Heart left ventricle (tissue), 16 donors: ENCODE results near the gene KDM6B. TPM values are rescaled to one million over a fixed set of nuclear protein-coding genes. Genes with fewer than 3 reads are reported as not detected.
A peak's percentile ranks its signal among the peaks of the same experiment; 100 is the strongest.

Experiments used
- ATAC-seq, 4 donors: fragments of 200-7000 bp; cut with Tn5 transposase; one replicate each; pipeline ENCODE4 v1.9.1; 2020 to 2022; ENCODE audit warnings: moderate library complexity in 4 of 4, mild to moderate bottlenecking in 3 of 4, moderate number of reproducible peaks in 1 of 4
- DNase-seq, 5 donors: peaks; one replicate each; pipeline ENCODE4 v3.0.0-alpha.2; 2020
- H3K27ac ChIP-seq, 12 donors: fragments of 200-600 bp; sonication (generic) in 4 of 12; one replicate each; pipeline versions ENCODE4 v1.5.0 to v1.8.0; 2016 to 2022; ENCODE audit warnings: mild to moderate bottlenecking in 2 of 12
- H3K27me3 ChIP-seq, 9 donors: fragments of 200-600 bp; sonication (generic) in 2 of 9; one replicate each; pipeline versions ENCODE4 v1.5.1 to v1.8.0; 2016 to 2022; ENCODE audit warnings: mild to moderate bottlenecking in 3 of 9
- H3K36me3 ChIP-seq, 9 donors: fragments of 200-600 bp; sonication (generic) in 2 of 9; one replicate each; pipeline versions ENCODE4 v1.5.0 to v1.8.0; 2018 to 2022; ENCODE audit warnings: mild to moderate bottlenecking in 2 of 9
- H3K4me1 ChIP-seq, 12 donors: fragments of 200-600 bp; sonication (generic) in 4 of 12; one replicate each; pipeline versions ENCODE4 v1.5.0 to v1.8.0; 2016 to 2022; ENCODE audit warnings: mild to moderate bottlenecking in 3 of 12
- H3K4me3 ChIP-seq, 12 donors: fragments of 200-600 bp; sonication (generic) in 4 of 12; one replicate each; pipeline versions ENCODE4 v1.5.0 to v1.8.0; 2017 to 2022; ENCODE audit warnings: mild to moderate bottlenecking in 9 of 12, moderate library complexity in 4 of 12
- H3K9me3 ChIP-seq, 12 donors: fragments of 200-600 bp; sonication (generic) in 4 of 12; one replicate each; pipeline versions ENCODE4 v1.5.0 to v1.8.0; 2016 to 2022; ENCODE audit warnings: mild to moderate bottlenecking in 1 of 12
- CTCF ChIP-seq, 12 donors: fragments of 200-600 bp; sonication (generic) in 4 of 12; IDR thresholded peaks; one replicate each; pipeline versions ENCODE4 v1.5.0 to v1.8.0; 2018 to 2022; ENCODE audit warnings: antibody characterized with exemption in 12 of 12, mild to moderate bottlenecking in 5 of 12
- POLR2A ChIP-seq, 2 donors: fragments of 450-650 bp; IDR thresholded peaks; one replicate each; pipeline ENCODE4 v1.6.1; 2017; ENCODE audit warnings: antibody characterized with exemption in 2 of 2, mild to moderate bottlenecking in 2 of 2, moderate library complexity in 2 of 2
- WGBS, 4 donors: extraction: QIAGEN DNeasy Blood & Tissue Kit in 2 of 4; methylation state at CpG; one replicate each; pipeline versions ENCODE4 v1.1.5 to v1.1.7; 2013 to 2018; 5-methylcytosine and 5-hydroxymethylcytosine counted together
- intact Hi-C, 10 donors: fragments of 100-400 bp; cut with DNase I; formaldehyde crosslinking; loops; one replicate each; pipeline versions ENCODE4 v1.11.1 to v1.14.2; 2022
- polyA plus RNA-seq, 2 donors: library from polyadenylated mRNA; stranded (reverse); fragments of 200-250 nt; gene quantifications; one replicate each; pipeline ENCODE4 v1.2.3, GENCODE V29; 2013
- total RNA-seq, 9 donors: library from RNA; depleted of rRNA in 2 of 9; stranded (reverse); fragments of >200 nt in 2 of 9; fragmentation: NEBNext Ultra II Directional in 3 of 9; extraction: Animal tissue kit (Norgen Biotek cat#: 25700) in 3 of 9; gene quantifications; one replicate each; pipeline versions ENCODE4 v1.1.0 to v1.2.4, GENCODE V29; 2016 to 2023
- donor health status: ischemic (EF 13 %, LVEDD 7.1; RV severe dilation, severe dysfunction).
- donor health status: healthy with polysubstance abuse.
- donor health status: DM: no; HTN: yes; CAD: no.
- donor health status: DM: no; HTN: no; CAD: no.
- donor health status: ischemic (EF 25% LVEDD 6.9; RV normal size, moderate dysfunction).
- donor health status: ischemic (EF 25% LVEDD 5.7; RV mildly dilated, moderate dysfunction).
- donor health status: healthy.
- donor health status: DM: yes; HTN: yes; CAD: no.
- donor health status: ischemic (EF 35%, LVEDD 5.7; RV mildly dilated, moderate dysfunction).
- donor health status: nonischemic (EF 11% LVEDD 7.7; RV severe dilation, severe dysfunction).
- donor health status: DM: yes; HTN: yes; CAD: no.
- donor health status: PGD.
- donor health status: ischemic (EF 29% LVEDD 5.4; RV normal size, mild dysfunction).
- donor health status: nonischemic (EF 23%, LVEDD 6.1; RV moderate dilation, normal function).

The KDM6B gene
- total and polyA plus RNA-seq, 11 donors, result 7.4 to 29.3 (median 20.6) TPM

GRCh38 chr17:7846765-7847661 lies 13.0 kb downstream of the KDM6B start:
- ATAC-seq, result no peak
- Histone ChIP-seq H3K4me1 (peaks cover 5 to 40% (median 23%) of the 10 kb centered on the region in 12 donors), H3K36me3 (peaks cover 3 to 65% (median 57%) of the 10 kb centered on the region in 9 donors), H3K27ac (no peak overlapping the region), H3K4me3 (no peak overlapping the region), H3K9me3 (no peaks in the 10 kb centered on the region), H3K27me3 (no peaks in the 10 kb centered on the region)
- 85 to 91% (median 86%) methylated on average over 26 to 34 of the region's 34 CpGs for WGBS, 4 donors
- intact Hi-C loops, result loop anchor here in 4 of 10 donors (10.0 kb wide), 5 partner anchors 298 to 612 kb away; partner anchors contain the start of genes CHRNB1 (in 1 of the 4), DVL2 (in 1 of the 4), GABARAP (in 1 of the 4) and PER1 (in 1 of the 4)
- no peak for TF ChIP-seq POLR2A (IDR thresholded peaks at IDR 0.05)
- TF ChIP-seq CTCF (IDR thresholded peaks at IDR 0.05), result no peak
- DNase-seq, result peak in 1 of 5 donors; percentile 56

GRCh38 chr17:7848131-7848579 lies 14.1 kb downstream of the KDM6B start:
- TF ChIP-seq POLR2A (IDR thresholded peaks at IDR 0.05) (no peak), CTCF (IDR thresholded peaks at IDR 0.05) (no peak)
- Histone ChIP-seq H3K27me3 (no peaks in the 10 kb centered on the region), H3K4me3 (no peak overlapping the region), H3K9me3 (no peaks in the 10 kb centered on the region), H3K27ac (no peak overlapping the region), H3K4me1 (peaks cover 5 to 38% (median 29%) of the 10 kb centered on the region in 12 donors), H3K36me3 (peaks cover 3 to 76% (median 68%) of the 10 kb centered on the region in 9 donors)
- intact Hi-C loops, result loop anchor here in 4 of 10 donors (10.0 kb wide), 5 partner anchors 297 to 613 kb away; partner anchors contain the start of genes CHRNB1 (in 1 of the 4), DVL2 (in 1 of the 4), GABARAP (in 1 of the 4) and PER1 (in 1 of the 4)
- WGBS, 4 donors, result 86 to 91% (median 88%) methylated on average over 16 to 20 of the region's 20 CpGs
- ATAC-seq (no peak), DNase-seq (no peak)

GRCh38 chr17:7848739-7849129 lies 14.7 kb downstream of the KDM6B start:
- no peak for TF ChIP-seq POLR2A (IDR thresholded peaks at IDR 0.05)
- no peak for TF ChIP-seq CTCF (IDR thresholded peaks at IDR 0.05)

More at GRCh38 chr17:7848739-7849129, 14.7 kb downstream of the KDM6B start:
- no peak for ATAC-seq
- H3K36me3 ChIP-seq, result peaks cover 3 to 82% (median 74%) of the 10 kb centered on the region in 9 donors
- H3K9me3 ChIP-seq, result no peaks in the 10 kb centered on the region
- H3K4me1 ChIP-seq, result peaks cover 5 to 39% (median 27%) of the 10 kb centered on the region in 12 donors
- no peak overlapping the region for H3K4me3 ChIP-seq
- intact Hi-C loops, result loop anchor here in 4 of 10 donors (10.0 kb wide), 5 partner anchors 296 to 614 kb away; partner anchors contain the start of genes CHRNB1 (in 1 of the 4), DVL2 (in 1 of the 4), GABARAP (in 1 of the 4) and PER1 (in 1 of the 4)
- H3K27me3 ChIP-seq, result no peaks in the 10 kb centered on the region
- no peak overlapping the region for H3K27ac ChIP-seq
- 89 to 93% (median 90%) methylated on average over 19 to 21 of the region's 21 CpGs for whole genome bisulfite sequencing, 4 donors
- DNase-seq, result no peak
